ENCODE results near the gene LGALS7. TPM values are rescaled to one million over a fixed set of nuclear protein-coding genes. Genes with fewer than 3 reads are reported as not detected.
"Not testable (repeated sequence)": the region's sequence is repeated elsewhere in the genome, so short reads cannot be mapped to it uniquely, and the experiment has no call there.

LGALS7 gene
- total RNA-seq, 1 experiment from 2014 or later = 2.1 TPM

- H3K27me3 ChIP-seq (ENCODE audit: insufficient read depth, low read depth) = no peaks in the 10 kb centered on the region
- BruUV-seq (replicated peaks) = no TSS peak
- CTCF ChIA-PET = no interaction called here
- no peaks in the 10 kb centered on the region for H3K79me2 ChIP-seq (ENCODE audit: low read depth)
- no peak for DNase-seq
- no peaks in the 10 kb centered on the region for H3K4me1 ChIP-seq (replicated peaks; ENCODE audit: insufficient read depth)
- H3K9me3 ChIP-seq (ENCODE audit: insufficient read depth, low read depth) = no peaks in the 10 kb centered on the region
- POLR2A ChIA-PET (ENCODE audit: unreplicated experiment) = no interaction called here
- intact Hi-C loops (cut with micrococcal nuclease; ENCODE audit: unreplicated experiment) = no loop called here
- H3K27ac ChIP-seq = no peak overlapping the region
- H3K36me3 ChIP-seq (ENCODE audit: low read depth) = no peaks in the 10 kb centered on the region
- no peak overlapping the region for H2AFZ ChIP-seq
- TF ChIP-seq EZH2 (IDR thresholded peaks at IDR 0.05; ENCODE audit: low read depth) = no peak
- TF ChIP-seq CTCF (conservative IDR thresholded peaks at IDR 0.05) = no peak
- no peaks in the 10 kb centered on the region; the same call in 1 of the 2 replicates for H3F3A ChIP-seq (ENCODE audit: insufficient read depth, low read depth)
- H3K4me3 ChIP-seq = no peak overlapping the region
- H4K20me1 ChIP-seq (ENCODE audit: insufficient read depth) = no peaks in the 10 kb centered on the region
- no peak overlapping the region for H3K4me2 ChIP-seq
- H3K9me2 ChIP-seq (ENCODE audit: insufficient read depth) = no peaks in the 10 kb centered on the region
Observed at GRCh38 chr19:38780443-38780842, 7.1 kb upstream of the LGALS7 start.

GRCh38 chr19:38778733-38779132, 5.4 kb upstream of the LGALS7 start:
- H3K4me1 ChIP-seq (replicated peaks; ENCODE audit: insufficient read depth) = no peaks in the 10 kb centered on the region
- no peak overlapping the region for H3K27ac ChIP-seq
- H3K79me2 ChIP-seq (ENCODE audit: low read depth) = no peaks in the 10 kb centered on the region
- ChIA-PET POLR2A (ENCODE audit: unreplicated experiment) (no interaction called here), CTCF (interaction anchor here (0.6 kb wide), 1 partner anchor 358 kb away, joined by 3 read pairs; no protein-coding TSS in a partner anchor)
- no peaks in the 10 kb centered on the region; the same call in 1 of the 2 replicates for H3F3A ChIP-seq (ENCODE audit: insufficient read depth, low read depth)
- intact Hi-C loops (cut with micrococcal nuclease; ENCODE audit: unreplicated experiment) = no loop called here
- no peaks in the 10 kb centered on the region for H3K9me3 ChIP-seq (ENCODE audit: insufficient read depth, low read depth)
- TF ChIP-seq EZH2 (IDR thresholded peaks at IDR 0.05; ENCODE audit: low read depth) (no peak), CTCF (conservative IDR thresholded peaks at IDR 0.05) (no peak)
- no peaks in the 10 kb centered on the region for H3K27me3 ChIP-seq (ENCODE audit: insufficient read depth, low read depth)
- no peak overlapping the region for H2AFZ ChIP-seq
- H3K4me2 ChIP-seq = no peak overlapping the region
- no peaks in the 10 kb centered on the region for H3K36me3 ChIP-seq (ENCODE audit: low read depth)
- H4K20me1 ChIP-seq (ENCODE audit: insufficient read depth) = no peaks in the 10 kb centered on the region
- H3K4me3 ChIP-seq = no peak overlapping the region
- BruUV-seq (replicated peaks) = no TSS peak
- no peak for DNase-seq
- H3K9me2 ChIP-seq (ENCODE audit: insufficient read depth) = no peaks in the 10 kb centered on the region

DNA sequence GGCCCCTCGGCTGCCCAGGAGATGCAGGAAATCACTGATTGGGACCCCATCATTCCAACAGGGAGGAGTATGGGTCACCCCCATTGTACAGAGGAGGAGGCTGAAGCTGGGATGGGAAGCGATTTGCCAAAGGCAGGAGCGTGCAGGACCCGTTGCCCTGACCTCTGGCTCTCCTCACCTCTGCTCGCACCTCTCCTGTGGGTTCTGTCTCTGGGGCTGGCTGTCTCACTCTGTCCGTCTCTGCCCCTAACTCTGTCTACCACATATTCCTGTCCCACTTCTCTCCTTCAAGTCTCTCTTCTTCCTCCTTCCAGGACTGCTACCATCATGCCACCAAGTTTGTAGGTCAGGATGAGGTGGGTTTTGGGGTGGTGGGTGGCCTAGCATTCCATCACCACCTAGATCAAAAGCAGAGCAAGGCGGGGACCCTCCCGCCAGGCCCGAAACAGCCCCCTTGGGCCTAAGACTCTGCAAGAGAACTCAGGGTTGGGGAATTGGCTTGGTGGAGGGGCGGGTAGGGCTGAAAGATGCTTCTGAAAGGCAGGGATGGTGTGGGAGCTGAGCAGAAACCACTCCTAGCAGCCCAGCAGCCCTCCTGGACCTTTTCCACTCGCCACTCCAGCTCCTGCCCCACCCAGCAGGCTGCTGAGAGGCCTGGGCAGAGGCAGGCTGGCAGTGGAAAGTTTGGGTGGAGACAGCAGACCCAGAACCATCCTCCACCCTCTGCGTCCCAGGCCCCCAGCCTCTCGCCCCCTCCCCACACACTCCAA, 1.0 kb upstream of the LGALS7 start:
- no TSS peak for BruUV-seq (replicated peaks)

DNA sequence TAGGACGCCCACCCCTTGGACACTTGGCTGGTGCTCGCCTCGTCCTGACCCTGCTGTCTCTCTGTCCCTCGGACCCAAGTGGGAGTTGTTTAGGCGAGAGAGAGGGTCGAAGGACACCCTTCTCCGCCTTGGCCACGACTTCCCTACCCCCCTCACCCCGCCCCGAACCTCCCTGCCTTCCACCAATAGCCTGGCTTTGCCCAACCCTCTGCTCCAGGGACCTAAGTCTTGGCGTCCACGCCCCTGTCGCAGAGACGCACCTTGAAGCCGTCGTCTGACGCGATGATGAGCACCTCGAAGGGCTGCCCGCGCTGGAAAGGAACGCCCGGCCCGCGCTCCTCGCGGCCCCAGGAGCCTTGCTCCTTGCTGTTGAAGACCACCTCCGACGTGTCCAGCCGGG, 1.7 kb downstream of the LGALS7 start:
- H4K20me1 ChIP-seq (ENCODE audit: insufficient read depth); H3K27me3 ChIP-seq (ENCODE audit: insufficient read depth, low read depth); DNase-seq; H2AFZ ChIP-seq; H3K79me2 ChIP-seq (ENCODE audit: low read depth); H3K36me3 ChIP-seq (ENCODE audit: low read depth); POLR2A ChIA-PET (ENCODE audit: unreplicated experiment); H3K4me2 ChIP-seq; H3K27ac ChIP-seq; H3F3A ChIP-seq (ENCODE audit: insufficient read depth, low read depth); H3K9me3 ChIP-seq (ENCODE audit: insufficient read depth, low read depth); CTCF ChIA-PET; H3K4me3 ChIP-seq; H3K4me1 ChIP-seq (replicated peaks; ENCODE audit: insufficient read depth); intact Hi-C loops (cut with micrococcal nuclease; ENCODE audit: unreplicated experiment); H3K9me2 ChIP-seq (ENCODE audit: insufficient read depth); BruUV-seq (replicated peaks): not testable (repeated sequence)

More for the DNA sequence above, 1.0 kb upstream of the LGALS7 start:
- Histone ChIP-seq H4K20me1 (ENCODE audit: insufficient read depth) (no peaks in the 10 kb centered on the region), H3K79me2 (ENCODE audit: low read depth) (no peaks in the 10 kb centered on the region), H3K4me2 (no peak overlapping the region), H3K27me3 (ENCODE audit: insufficient read depth, low read depth) (no peaks in the 10 kb centered on the region), H3K27ac (no peak overlapping the region), H3K36me3 (ENCODE audit: low read depth) (no peaks in the 10 kb centered on the region), H3K9me2 (ENCODE audit: insufficient read depth) (no peaks in the 10 kb centered on the region), H3F3A (ENCODE audit: insufficient read depth, low read depth) (no peaks in the 10 kb centered on the region; the same call in 1 of the 2 replicates), H3K4me3 (no peak overlapping the region), H3K9me3 (ENCODE audit: insufficient read depth, low read depth) (no peaks in the 10 kb centered on the region), H2AFZ (no peak overlapping the region), H3K4me1 (replicated peaks; ENCODE audit: insufficient read depth) (no peaks in the 10 kb centered on the region)
- intact Hi-C loops (cut with micrococcal nuclease; ENCODE audit: unreplicated experiment) = no loop called here
- no peak for TF ChIP-seq CTCF (conservative IDR thresholded peaks at IDR 0.05)
- TF ChIP-seq EZH2 (IDR thresholded peaks at IDR 0.05; ENCODE audit: low read depth) = no peak
- ChIA-PET POLR2A (ENCODE audit: unreplicated experiment) (interaction anchor here (0.6 kb wide), 1 partner anchor 157 kb away, joined by 3 read pairs; the partner anchor contains the start of gene MAP4K1), CTCF (interaction anchor here (0.6 kb wide), 1 partner anchor 38 kb away, joined by 3 read pairs; no protein-coding TSS in a partner anchor)
- no peak for DNase-seq

DNA sequence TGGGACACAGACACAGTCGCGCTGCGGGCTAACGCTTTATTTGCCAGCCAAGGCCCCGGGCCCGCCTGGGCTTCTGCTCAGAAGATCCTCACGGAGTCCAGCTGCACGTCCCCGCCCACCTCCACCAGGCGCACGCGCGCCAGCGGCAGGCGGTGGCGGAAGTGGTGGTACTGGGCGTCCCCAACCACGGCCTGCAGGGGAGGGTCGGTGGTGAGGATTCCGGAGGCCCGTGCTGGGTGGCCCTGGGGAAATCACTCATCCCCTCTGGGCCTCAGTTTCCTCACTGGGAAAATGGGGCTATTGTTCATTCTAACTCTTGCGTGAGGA, 2.4 kb downstream of the LGALS7 start:
- POLR2A ChIA-PET (ENCODE audit: unreplicated experiment); DNase-seq: not testable (repeated sequence)

More for the DNA sequence above, 2.4 kb downstream of the LGALS7 start:
- BruUV-seq (replicated peaks); H3K79me2 ChIP-seq (ENCODE audit: low read depth); H3K4me3 ChIP-seq; CTCF ChIA-PET; H3K36me3 ChIP-seq (ENCODE audit: low read depth); H2AFZ ChIP-seq; H3K27ac ChIP-seq; H3K27me3 ChIP-seq (ENCODE audit: insufficient read depth, low read depth); H3K9me2 ChIP-seq (ENCODE audit: insufficient read depth); H3K9me3 ChIP-seq (ENCODE audit: insufficient read depth, low read depth); intact Hi-C loops (cut with micrococcal nuclease; ENCODE audit: unreplicated experiment); H3K4me1 ChIP-seq (replicated peaks; ENCODE audit: insufficient read depth); H3F3A ChIP-seq (ENCODE audit: insufficient read depth, low read depth); H3K4me2 ChIP-seq; H4K20me1 ChIP-seq (ENCODE audit: insufficient read depth): not testable (repeated sequence)
